ENCODE data around the gene PRKN. TPM values are rescaled to one million over a fixed set of nuclear protein-coding genes. Genes with fewer than 3 reads are reported as not detected.
"Not testable (repeated sequence)": the region's sequence is repeated elsewhere in the genome, so short reads cannot be mapped to it uniquely, and the experiment has no call there.

Gene PRKN
- total RNA-seq, 2 experiments from 2014 or later: not detected

DNA sequence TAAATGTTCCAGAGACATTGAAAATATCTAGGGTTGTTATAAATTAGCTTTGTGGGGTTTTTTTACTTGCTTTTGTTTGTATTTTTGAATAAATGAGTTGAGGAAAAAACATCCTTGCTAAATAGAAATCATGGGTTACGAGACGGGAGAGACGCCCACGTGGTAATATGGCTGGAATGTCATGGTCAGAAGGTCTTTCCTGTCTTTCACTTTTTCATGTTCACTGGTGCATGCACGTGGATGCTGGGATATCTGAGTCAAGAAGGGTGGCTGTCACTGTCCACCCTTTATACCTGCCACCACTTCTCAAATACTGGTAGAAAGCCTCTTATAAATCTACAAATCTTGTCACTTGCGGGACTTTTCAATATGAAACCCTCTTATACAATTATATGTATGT is 1195.0 kb downstream of the PRKN start:
- Mint-ChIP-seq H3K4me1 (no peaks in the 10 kb centered on the region), H3K36me3 (no peaks in the 10 kb centered on the region), H3K27ac (no peak overlapping the region), H3K4me3 (no peak overlapping the region), H3K9me3 (ENCODE audit: low read depth) (no peaks in the 10 kb centered on the region), H3K27me3 (no peaks in the 10 kb centered on the region)
- no peak for DNase-seq
- CTCF ChIA-PET: no interaction called here
- ATAC-seq: no peak

GRCh38 chr6:161526794-161527193 is 1200.8 kb downstream of the PRKN start:
- CTCF ChIA-PET: no interaction called here
- DNase-seq (no peak), ATAC-seq (no peak)
- Mint-ChIP-seq H3K27ac (no peak overlapping the region), H3K36me3 (no peaks in the 10 kb centered on the region), H3K27me3 (no peaks in the 10 kb centered on the region), H3K4me1 (no peaks in the 10 kb centered on the region), H3K9me3 (ENCODE audit: low read depth) (no peaks in the 10 kb centered on the region), H3K4me3 (no peak overlapping the region)

DNA sequence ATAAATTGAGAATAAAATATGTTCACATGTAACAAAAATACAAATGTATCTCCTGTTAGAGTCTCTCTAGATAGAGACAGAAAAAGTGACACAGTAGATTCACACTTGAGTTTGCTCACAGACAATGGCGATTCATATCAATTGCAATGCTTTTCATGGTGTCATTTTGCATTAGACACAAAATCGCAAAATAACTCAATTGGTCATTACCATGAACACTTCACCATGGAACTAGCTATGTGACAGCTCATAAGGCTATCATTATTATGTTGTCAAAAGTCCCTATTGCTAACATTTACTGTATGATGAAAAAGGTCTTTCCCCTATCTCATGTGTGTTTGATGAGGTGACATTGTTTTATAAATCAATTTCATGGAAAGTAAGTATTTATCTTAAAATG is 1204.2 kb downstream of the PRKN start:
- ATAC-seq (no peak), DNase-seq (no peak)
- H3K4me1 Mint-ChIP-seq: no peaks in the 10 kb centered on the region
- H3K27me3 Mint-ChIP-seq: no peaks in the 10 kb centered on the region
- H3K36me3 Mint-ChIP-seq: no peaks in the 10 kb centered on the region
- CTCF ChIA-PET: no interaction called here
- no peaks in the 10 kb centered on the region for H3K9me3 Mint-ChIP-seq (ENCODE audit: low read depth)
- H3K27ac Mint-ChIP-seq: no peak overlapping the region
- H3K4me3 Mint-ChIP-seq: no peak overlapping the region

DNA sequence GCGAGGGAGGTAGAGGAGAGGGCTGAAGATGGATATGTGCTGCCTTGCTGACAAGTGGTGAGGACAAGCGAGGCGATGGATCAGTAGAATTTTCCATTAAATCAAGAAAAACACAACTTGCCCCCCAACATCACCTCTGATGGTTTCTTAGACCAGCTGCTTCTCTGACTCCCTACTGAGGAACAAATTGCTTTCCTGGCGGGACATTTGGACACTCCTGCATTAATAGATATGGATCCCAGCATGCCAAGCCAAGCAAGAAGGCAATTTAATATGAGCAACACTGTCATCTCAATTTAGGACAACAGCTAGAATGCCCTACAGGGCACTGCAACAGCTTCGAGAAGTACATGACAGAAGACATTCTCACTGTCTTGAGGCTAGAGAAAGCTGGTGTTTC is 1205.3 kb downstream of the PRKN start:
- H3K27me3 Mint-ChIP-seq: no peaks in the 10 kb centered on the region
- no peaks in the 10 kb centered on the region for H3K36me3 Mint-ChIP-seq
- H3K27ac Mint-ChIP-seq: no peak overlapping the region
- ATAC-seq (no peak), DNase-seq (no peak)
- no peaks in the 10 kb centered on the region for H3K9me3 Mint-ChIP-seq (ENCODE audit: low read depth)
- no peak overlapping the region for H3K4me3 Mint-ChIP-seq
- H3K4me1 Mint-ChIP-seq: no peaks in the 10 kb centered on the region
- CTCF ChIA-PET: no interaction called here

DNA sequence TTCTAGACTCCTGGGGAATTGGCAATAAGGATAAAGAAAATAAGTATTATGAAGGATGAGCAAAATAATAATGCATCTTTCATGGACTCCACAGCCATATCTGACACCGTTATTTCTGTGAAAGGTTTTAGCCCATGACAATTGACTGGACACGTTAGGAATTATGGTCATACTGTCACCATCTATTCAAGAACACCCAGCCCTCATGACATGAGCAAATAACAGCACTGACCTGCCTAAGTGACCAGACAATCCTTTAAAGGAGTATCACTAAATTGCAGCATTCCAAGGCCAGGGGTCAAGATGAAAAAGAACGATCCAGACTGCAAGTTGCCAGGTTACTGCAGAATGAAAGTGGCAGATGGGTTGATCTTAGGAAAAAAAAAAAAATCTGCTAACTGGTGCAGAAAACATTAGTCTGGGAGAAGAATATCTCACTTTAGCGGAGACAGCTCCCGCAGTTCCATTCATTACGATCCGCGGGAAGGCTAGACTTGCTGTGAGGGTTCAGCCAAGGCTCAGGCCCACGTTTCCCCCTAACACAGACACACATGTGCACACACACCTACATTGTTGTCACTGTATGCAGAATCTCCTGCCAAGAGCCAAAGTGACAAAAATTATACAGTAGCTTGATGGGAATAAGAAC is 1216.0 kb downstream of the PRKN start:
- no peaks in the 10 kb centered on the region for H3K27me3 Mint-ChIP-seq
- ATAC-seq: no peak
- no peaks in the 10 kb centered on the region for H3K9me3 Mint-ChIP-seq (ENCODE audit: low read depth)
- CTCF ChIA-PET: no interaction called here
- H3K36me3 Mint-ChIP-seq: no peaks in the 10 kb centered on the region
- no peak overlapping the region for H3K27ac Mint-ChIP-seq
- no peak for DNase-seq
- no peak overlapping the region for H3K4me3 Mint-ChIP-seq
- no peaks in the 10 kb centered on the region for H3K4me1 Mint-ChIP-seq

- Mint-ChIP-seq H3K27ac (no peak overlapping the region), H3K27me3 (no peaks in the 10 kb centered on the region), H3K4me3 (no peak overlapping the region), H3K4me1 (no peaks in the 10 kb centered on the region), H3K9me3 (ENCODE audit: low read depth) (no peaks in the 10 kb centered on the region), H3K36me3 (no peaks in the 10 kb centered on the region)
- CTCF ChIA-PET: interaction anchor here (1.6 kb wide), 1 partner anchor 10 kb away, joined by 3 read pairs; no protein-coding TSS in a partner anchor
- ATAC-seq (no peak), DNase-seq (no peak)
Measured at GRCh38 chr6:161508341-161508740, 1219.2 kb downstream of the PRKN start.

- H3K27ac Mint-ChIP-seq: no peak overlapping the region
- no peaks in the 10 kb centered on the region for H3K36me3 Mint-ChIP-seq
Measured at GRCh38 chr6:161507375-161507774, 1220.2 kb downstream of the PRKN start.

DNA sequence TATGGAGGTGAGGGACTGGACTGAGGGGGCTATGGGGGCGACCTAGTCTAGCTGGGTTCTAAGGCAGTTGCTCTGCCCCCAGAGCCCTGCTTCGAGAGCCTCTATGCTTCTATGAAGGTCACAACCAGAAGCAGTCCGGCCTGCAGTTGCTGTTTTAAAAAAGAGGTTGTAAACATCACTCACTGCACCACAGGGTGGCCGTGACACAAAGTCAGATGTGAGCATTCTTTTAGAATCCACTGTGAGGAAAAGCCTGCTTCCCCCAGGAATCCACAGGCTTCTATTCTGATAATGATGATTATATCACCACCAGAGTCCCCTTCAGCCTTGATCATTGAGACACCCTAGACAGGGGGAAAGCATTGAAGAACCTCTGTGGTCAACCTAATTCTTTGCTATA is 1224.0 kb downstream of the PRKN start:
- Mint-ChIP-seq H3K36me3 (no peaks in the 10 kb centered on the region), H3K9me3 (ENCODE audit: low read depth) (no peaks in the 10 kb centered on the region), H3K4me1 (no peaks in the 10 kb centered on the region), H3K27ac (no peak overlapping the region), H3K27me3 (no peaks in the 10 kb centered on the region), H3K4me3 (no peak overlapping the region)
- DNase-seq: no peak
- no peak for ATAC-seq
- CTCF ChIA-PET: no interaction called here

More at GRCh38 chr6:161507375-161507774, 1220.2 kb downstream of the PRKN start:
- CTCF ChIA-PET: interaction anchor here (1.6 kb wide), 1 partner anchor 11 kb away, joined by 3 read pairs; no protein-coding TSS in a partner anchor
- no peaks in the 10 kb centered on the region for H3K4me1 Mint-ChIP-seq
- H3K27me3 Mint-ChIP-seq: no peaks in the 10 kb centered on the region
- DNase-seq (no peak), ATAC-seq (no peak)
- H3K4me3 Mint-ChIP-seq: no peak overlapping the region
- no peaks in the 10 kb centered on the region for H3K9me3 Mint-ChIP-seq (ENCODE audit: low read depth)

DNA sequence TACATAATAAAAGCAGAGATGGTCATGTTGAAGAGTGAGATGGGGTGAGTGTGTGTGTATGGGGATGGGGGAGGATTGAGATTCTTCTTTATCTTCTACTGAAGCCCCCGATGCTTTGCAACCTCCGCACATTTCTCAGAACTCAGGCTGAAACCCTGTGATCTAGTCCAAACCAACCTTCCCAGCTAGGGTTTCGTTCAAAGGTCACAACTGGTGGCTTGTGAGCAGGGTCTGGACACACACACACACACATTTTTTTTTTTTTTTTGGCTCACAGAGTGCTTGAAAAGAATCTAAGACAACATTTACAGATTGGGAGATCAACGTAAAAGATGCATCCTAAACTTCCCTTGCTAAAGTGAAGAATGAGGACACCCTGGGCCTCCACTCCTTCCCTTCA is 1228.7 kb downstream of the PRKN start:
- H3K4me1 Mint-ChIP-seq: no peaks in the 10 kb centered on the region
- H3K27ac Mint-ChIP-seq: no peak overlapping the region
- DNase-seq (no peak), ATAC-seq (no peak)
- H3K9me3 Mint-ChIP-seq (ENCODE audit: low read depth): no peaks in the 10 kb centered on the region
- no peaks in the 10 kb centered on the region for H3K27me3 Mint-ChIP-seq
- CTCF ChIA-PET: interaction anchor here (1.1 to 2.3 kb wide), 2 partner anchors 80 to 106 kb away, joined by 3 to 6 read pairs; no protein-coding TSS in a partner anchor
- H3K4me3 Mint-ChIP-seq: no peak overlapping the region
- no peaks in the 10 kb centered on the region for H3K36me3 Mint-ChIP-seq

DNA sequence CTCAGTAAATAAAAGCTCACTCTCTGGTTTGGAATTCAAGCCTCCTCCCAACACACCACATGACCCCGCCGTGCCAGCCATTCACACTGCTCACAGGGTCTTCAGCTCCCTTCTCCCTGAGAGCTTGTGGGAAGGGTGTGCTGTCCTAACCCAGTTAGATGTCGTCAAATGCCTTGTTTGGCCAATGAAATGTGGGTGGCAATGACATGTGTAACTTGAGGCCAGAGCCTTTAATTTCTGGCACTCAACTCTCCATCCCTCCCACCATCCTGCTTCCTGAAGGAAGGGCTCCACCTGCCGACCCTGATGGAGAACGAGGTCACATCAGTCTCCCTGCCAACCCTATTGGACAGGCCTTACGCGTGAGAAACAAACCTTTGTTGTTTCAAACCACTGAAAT is 1229.2 kb downstream of the PRKN start:
- no peak for DNase-seq
- no peaks in the 10 kb centered on the region for H3K27me3 Mint-ChIP-seq
- no peak overlapping the region for H3K27ac Mint-ChIP-seq
- no peaks in the 10 kb centered on the region for H3K9me3 Mint-ChIP-seq (ENCODE audit: low read depth)
- H3K4me3 Mint-ChIP-seq: no peak overlapping the region
- no peaks in the 10 kb centered on the region for H3K36me3 Mint-ChIP-seq
- CTCF ChIA-PET: interaction anchor here (0.8 to 2.3 kb wide), 2 partner anchors 80 to 96 kb away, joined by 3 to 6 read pairs; no protein-coding TSS in a partner anchor
- no peaks in the 10 kb centered on the region for H3K4me1 Mint-ChIP-seq
- ATAC-seq: no peak

- ATAC-seq (no peak), DNase-seq (no peak)
- H3K9me3 Mint-ChIP-seq (ENCODE audit: low read depth): no peaks in the 10 kb centered on the region
- no peaks in the 10 kb centered on the region for H3K4me1 Mint-ChIP-seq
- no peak overlapping the region for H3K27ac Mint-ChIP-seq
- CTCF ChIA-PET: interaction anchor here (2.3 kb wide), 1 partner anchor 79 kb away, joined by 6 read pairs; no protein-coding TSS in a partner anchor
- no peak overlapping the region for H3K4me3 Mint-ChIP-seq
- no peaks in the 10 kb centered on the region for H3K27me3 Mint-ChIP-seq
- no peaks in the 10 kb centered on the region for H3K36me3 Mint-ChIP-seq
Measured at GRCh38 chr6:161496941-161497340, 1230.6 kb downstream of the PRKN start.

GRCh38 chr6:161496271-161496670 is 1231.3 kb downstream of the PRKN start:
- H3K27ac Mint-ChIP-seq; H3K4me3 Mint-ChIP-seq; H3K36me3 Mint-ChIP-seq; ATAC-seq; CTCF ChIA-PET; DNase-seq; H3K27me3 Mint-ChIP-seq; H3K9me3 Mint-ChIP-seq (ENCODE audit: low read depth); H3K4me1 Mint-ChIP-seq: not testable (repeated sequence)

DNA sequence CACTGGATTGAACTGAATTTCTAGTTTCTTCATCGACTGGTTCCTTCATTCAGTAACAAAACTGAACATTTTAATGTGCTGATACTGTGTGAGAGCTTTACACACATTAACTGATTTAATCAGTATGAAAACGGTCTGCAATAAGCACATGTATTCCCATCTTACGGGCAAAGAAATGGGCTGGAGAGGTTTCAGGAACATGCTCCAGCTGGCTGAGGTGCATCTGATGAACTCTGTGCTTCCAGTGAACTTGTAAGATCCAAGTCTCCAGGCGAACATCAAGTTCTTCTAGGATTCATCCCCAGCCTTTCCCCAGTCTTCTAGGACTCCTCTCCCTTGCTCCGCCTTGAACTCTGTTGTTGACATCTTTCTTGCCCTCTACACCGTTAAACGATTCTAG is 1233.0 kb downstream of the PRKN start:
- DNase-seq (no peak), ATAC-seq (no peak)
- Mint-ChIP-seq H3K9me3 (ENCODE audit: low read depth) (no peaks in the 10 kb centered on the region), H3K4me3 (no peak overlapping the region), H3K27ac (no peak overlapping the region), H3K4me1 (no peaks in the 10 kb centered on the region), H3K36me3 (no peaks in the 10 kb centered on the region), H3K27me3 (no peaks in the 10 kb centered on the region)
- CTCF ChIA-PET: no interaction called here

DNA sequence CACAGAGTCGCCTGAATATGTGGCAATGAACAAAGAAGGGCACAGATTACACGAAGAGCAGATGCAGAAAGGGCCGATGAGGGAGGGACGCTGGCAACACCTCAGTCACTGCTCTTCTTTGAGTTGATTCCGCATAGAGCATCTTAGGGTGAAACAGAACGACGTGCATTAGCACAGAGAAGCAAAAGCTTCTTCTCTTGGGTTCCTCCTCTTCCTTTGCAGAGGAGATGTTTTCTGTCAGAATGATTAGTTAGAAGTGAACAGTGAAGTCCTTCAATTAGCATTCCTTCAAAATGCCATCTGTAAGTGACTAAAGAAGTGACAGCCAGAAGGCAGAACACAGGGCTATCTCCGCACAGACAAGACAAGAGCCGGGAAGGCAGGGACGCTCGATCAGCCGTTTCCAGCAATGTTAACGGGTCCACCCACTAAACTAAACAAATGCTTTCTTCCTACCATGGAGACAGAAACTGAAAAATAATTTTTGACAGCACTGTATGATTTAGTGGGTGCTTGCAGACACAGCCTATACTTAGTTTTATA is 1233.9 kb downstream of the PRKN start:
- Mint-ChIP-seq H3K4me3 (no peak overlapping the region), H3K9me3 (ENCODE audit: low read depth) (no peaks in the 10 kb centered on the region), H3K27ac (no peak overlapping the region), H3K36me3 (no peaks in the 10 kb centered on the region), H3K4me1 (no peaks in the 10 kb centered on the region), H3K27me3 (no peaks in the 10 kb centered on the region)
- DNase-seq (no peak), ATAC-seq (no peak)
- CTCF ChIA-PET: no interaction called here
